Esophagus muscularis mucosa (tissue), 4 donors: ENCODE results near the gene LRRC75A. TPM values are rescaled to one million over a fixed set of nuclear protein-coding genes. Genes with fewer than 3 reads are reported as not detected.

Experiments
- DNase-seq: peaks from one replicate; pipeline ENCODE4 v3.0.0-alpha.2; 2017; ENCODE audit errors: extremely low spot score
- H3K27ac ChIP-seq, 4 donors: fragments of 200-600 bp; sonication (generic); replicated peaks in 1 of 4; 1 replicate in 3 of 4; 2 replicates in 1 of 4; pipeline ENCODE4 v1.5.1; 2016 to 2019; ENCODE audit warnings: mild to moderate bottlenecking in 1 of 4
- H3K27me3 ChIP-seq, 4 donors: fragments of 200-600 bp; sonication (generic); one replicate each; pipeline versions ENCODE4 v1.5.1 to v1.6.0; 2016 to 2019
- H3K36me3 ChIP-seq, 4 donors: fragments of 200-600 bp; sonication (generic); one replicate each; pipeline ENCODE4 v1.5.1; 2016 to 2019
- H3K4me1 ChIP-seq, 4 donors: fragments of 200-600 bp; sonication (generic); one replicate each; pipeline ENCODE4 v1.5.1; 2016 to 2019
- H3K4me3 ChIP-seq, 4 donors: fragments of 200-600 bp; sonication (generic); 1 replicate in 2 of 4; 2 replicates in 2 of 4; pipeline ENCODE4 v1.5.1; 2016 to 2019; ENCODE audit warnings: mild to moderate bottlenecking in 4 of 4, moderate library complexity in 1 of 4
- H3K9me3 ChIP-seq, 4 donors: fragments of 200-600 bp; sonication (generic); 1 replicate in 3 of 4; 2 replicates in 1 of 4; pipeline ENCODE4 v1.5.1; 2016 to 2019
- EP300 ChIP-seq: sonication (generic); formaldehyde crosslinking; IDR thresholded peaks from one replicate; pipeline ENCODE4 v1.6.1; 2017; ENCODE audit warnings: antibody characterized with exemption
- POLR2A ChIP-seq: fragments of 450-650 bp; IDR thresholded peaks from one replicate; pipeline ENCODE4 v1.6.1; 2017; ENCODE audit warnings: antibody characterized with exemption, moderate library complexity, mild to moderate bottlenecking, low read depth
- POLR2AphosphoS5 ChIP-seq, 2 donors: sonication (generic); formaldehyde crosslinking; IDR thresholded peaks; one replicate each; pipeline ENCODE4 v1.6.1; 2017; ENCODE audit warnings: antibody characterized with exemption in 2 of 2
- WGBS: methylation state at CpG from one replicate; pipeline ENCODE4 v1.1.5; 2018; 5-methylcytosine and 5-hydroxymethylcytosine counted together
- intact Hi-C: fragments of 100-400 bp; cut with DNase I; formaldehyde crosslinking; loops from one replicate; pipeline ENCODE4 v1.15.1; 2023
- total RNA-seq, 4 donors: library from RNA; depleted of rRNA; stranded (reverse); fragments of >200 nt; gene quantifications; one replicate each; pipeline versions ENCODE4 v1.1.0 to v1.2.1, GENCODE V29; 2016
- TF ChIP-seq, protein P1 (sequence below), 3 experiments: fragments of 200-600 bp in 2 of 3; fragments of 450-650 bp in 1 of 3; sonication (generic) in 2 of 3; IDR thresholded peaks; one replicate each; pipeline ENCODE4 v1.5.1; 2017 to 2019; ENCODE audit warnings: antibody characterized with exemption in 3 of 3, mild to moderate bottlenecking in 2 of 3, moderate library complexity in 1 of 3

LRRC75A gene
- total RNA-seq, 4 donors from 2014 or later, result 0.83 to 3.5 (median 2.0) TPM

DNA sequence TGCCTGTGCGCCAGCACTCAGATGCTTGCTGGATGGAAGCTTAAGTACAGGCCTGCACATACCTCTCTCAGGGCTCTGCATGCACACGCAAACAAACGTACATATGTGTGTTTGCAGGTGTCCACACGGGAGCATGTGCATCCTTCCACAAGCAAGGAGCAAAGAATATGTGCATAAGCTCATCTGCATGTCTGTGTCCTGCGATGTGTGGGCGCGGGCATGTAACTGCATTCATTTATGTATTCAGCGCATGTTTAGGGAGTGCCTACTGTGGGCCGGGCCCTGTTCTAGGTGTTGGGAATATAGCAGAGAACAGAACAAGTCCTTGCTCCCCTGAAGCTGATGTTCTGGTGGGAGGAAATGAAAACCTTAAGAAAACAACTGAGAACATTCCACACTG, 62.9 kb downstream of the LRRC75A start:
- Histone ChIP-seq H3K36me3 (peaks cover 0 to 51% (median 33%) of the 10 kb centered on the region in 4 donors), H3K27me3 (no peaks in the 10 kb centered on the region), H3K27ac (no peak overlapping the region), H3K4me3 (no peak overlapping the region), H3K9me3 (no peaks in the 10 kb centered on the region), H3K4me1 (no peaks in the 10 kb centered on the region)
- intact Hi-C loops, result no loop called here
- no peak for DNase-seq
- TF ChIP-seq, protein P1, sequence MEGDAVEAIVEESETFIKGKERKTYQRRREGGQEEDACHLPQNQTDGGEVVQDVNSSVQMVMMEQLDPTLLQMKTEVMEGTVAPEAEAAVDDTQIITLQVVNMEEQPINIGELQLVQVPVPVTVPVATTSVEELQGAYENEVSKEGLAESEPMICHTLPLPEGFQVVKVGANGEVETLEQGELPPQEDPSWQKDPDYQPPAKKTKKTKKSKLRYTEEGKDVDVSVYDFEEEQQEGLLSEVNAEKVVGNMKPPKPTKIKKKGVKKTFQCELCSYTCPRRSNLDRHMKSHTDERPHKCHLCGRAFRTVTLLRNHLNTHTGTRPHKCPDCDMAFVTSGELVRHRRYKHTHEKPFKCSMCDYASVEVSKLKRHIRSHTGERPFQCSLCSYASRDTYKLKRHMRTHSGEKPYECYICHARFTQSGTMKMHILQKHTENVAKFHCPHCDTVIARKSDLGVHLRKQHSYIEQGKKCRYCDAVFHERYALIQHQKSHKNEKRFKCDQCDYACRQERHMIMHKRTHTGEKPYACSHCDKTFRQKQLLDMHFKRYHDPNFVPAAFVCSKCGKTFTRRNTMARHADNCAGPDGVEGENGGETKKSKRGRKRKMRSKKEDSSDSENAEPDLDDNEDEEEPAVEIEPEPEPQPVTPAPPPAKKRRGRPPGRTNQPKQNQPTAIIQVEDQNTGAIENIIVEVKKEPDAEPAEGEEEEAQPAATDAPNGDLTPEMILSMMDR (IDR thresholded peaks at IDR 0.05), result no peak
- TF ChIP-seq POLR2AphosphoS5 (IDR thresholded peaks at IDR 0.05) (no peak), POLR2A (no peak), EP300 (no peak)
- WGBS, result 93% methylated on average over 9 of the region's 9 CpGs

DNA sequence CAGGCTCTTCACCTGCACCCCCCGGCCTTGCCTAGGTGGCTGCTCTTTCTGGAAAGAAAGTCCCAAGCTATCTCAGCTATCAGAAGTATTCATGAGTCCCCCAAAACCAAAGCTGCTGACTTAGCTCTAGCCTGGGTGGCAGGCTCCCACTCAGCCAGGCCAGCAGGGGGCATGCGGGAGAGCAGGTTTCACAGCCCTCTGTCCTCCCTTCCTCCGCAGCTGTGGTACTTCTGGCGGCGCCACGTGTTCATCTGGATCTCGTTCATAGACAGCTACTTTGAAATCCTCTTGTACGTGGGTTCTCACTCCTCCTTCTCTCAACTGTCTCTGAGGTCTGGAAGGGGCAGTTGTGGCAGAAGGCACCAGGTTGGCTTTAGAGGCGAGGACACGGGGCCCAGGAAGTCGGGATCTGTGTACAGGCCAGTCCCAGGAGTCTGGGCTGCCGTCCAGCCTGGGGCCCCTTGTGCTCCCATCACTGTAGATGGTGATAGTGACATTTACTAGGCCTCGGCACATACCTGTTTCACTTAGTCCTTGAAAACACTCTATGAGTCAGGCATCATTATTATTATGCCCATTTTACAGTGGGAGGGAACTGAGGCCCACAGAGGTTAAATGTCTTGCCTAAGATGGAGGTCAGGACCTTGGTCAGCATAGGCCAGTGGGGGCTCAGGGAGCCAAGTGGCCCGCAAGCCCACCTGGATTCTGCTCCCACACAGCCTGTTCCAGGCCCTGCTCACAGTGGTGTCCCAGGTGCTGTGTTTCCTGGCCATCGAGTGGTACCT, 63.7 kb downstream of the LRRC75A start:
- WGBS, result 62% methylated on average over 10 of the region's 15 CpGs
- H3K36me3 ChIP-seq, result peaks cover 0 to 58% (median 37%) of the 10 kb centered on the region in 4 donors

DNA sequence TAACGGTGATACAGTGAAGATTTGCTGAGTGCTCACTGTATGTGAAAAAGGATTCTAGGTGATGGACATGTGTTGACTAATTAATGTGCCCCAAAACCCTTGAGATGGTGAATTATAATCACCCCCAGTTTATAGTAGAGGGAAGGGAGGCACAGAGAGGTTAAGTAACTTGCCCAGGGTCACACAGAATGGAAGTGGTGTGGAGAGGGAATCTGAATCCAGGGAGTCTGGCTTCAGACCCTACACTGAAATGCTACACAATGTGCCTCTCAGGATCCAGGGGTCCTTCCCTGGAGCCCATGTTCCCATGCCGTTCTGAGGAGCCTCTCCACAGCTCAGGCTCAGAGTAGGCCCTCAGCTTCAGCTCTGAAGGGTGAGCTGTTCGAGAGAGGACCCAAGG, 65.0 kb downstream of the LRRC75A start:
- intact Hi-C loops, result no loop called here
- H3K36me3 ChIP-seq, result peaks cover 0 to 66% (median 46%) of the 10 kb centered on the region in 4 donors
- 93% methylated on average over 3 of the region's 3 CpGs for WGBS
- H3K9me3 ChIP-seq, result no peaks in the 10 kb centered on the region
- no peaks in the 10 kb centered on the region for H3K27me3 ChIP-seq
- H3K27ac ChIP-seq, result no peak overlapping the region
- no peak for TF ChIP-seq POLR2AphosphoS5 (IDR thresholded peaks at IDR 0.05)
- no peak for TF ChIP-seq POLR2A
- TF ChIP-seq, protein P1 (IDR thresholded peaks at IDR 0.05), result no peak
- no peak for TF ChIP-seq EP300
- H3K4me1 ChIP-seq, result no peaks in the 10 kb centered on the region
- DNase-seq, result no peak
- H3K4me3 ChIP-seq, result no peak overlapping the region

More for the DNA sequence above, 63.7 kb downstream of the LRRC75A start:
- intact Hi-C loops, result no loop called here
- Histone ChIP-seq H3K27ac (no peak overlapping the region), H3K4me1 (no peaks in the 10 kb centered on the region), H3K4me3 (no peak overlapping the region), H3K27me3 (no peaks in the 10 kb centered on the region), H3K9me3 (no peaks in the 10 kb centered on the region)
- TF ChIP-seq, protein P1 (IDR thresholded peaks at IDR 0.05), result peak; percentile 28 to 55 (median 36)
- no peak for TF ChIP-seq EP300
- DNase-seq, result no peak

DNA sequence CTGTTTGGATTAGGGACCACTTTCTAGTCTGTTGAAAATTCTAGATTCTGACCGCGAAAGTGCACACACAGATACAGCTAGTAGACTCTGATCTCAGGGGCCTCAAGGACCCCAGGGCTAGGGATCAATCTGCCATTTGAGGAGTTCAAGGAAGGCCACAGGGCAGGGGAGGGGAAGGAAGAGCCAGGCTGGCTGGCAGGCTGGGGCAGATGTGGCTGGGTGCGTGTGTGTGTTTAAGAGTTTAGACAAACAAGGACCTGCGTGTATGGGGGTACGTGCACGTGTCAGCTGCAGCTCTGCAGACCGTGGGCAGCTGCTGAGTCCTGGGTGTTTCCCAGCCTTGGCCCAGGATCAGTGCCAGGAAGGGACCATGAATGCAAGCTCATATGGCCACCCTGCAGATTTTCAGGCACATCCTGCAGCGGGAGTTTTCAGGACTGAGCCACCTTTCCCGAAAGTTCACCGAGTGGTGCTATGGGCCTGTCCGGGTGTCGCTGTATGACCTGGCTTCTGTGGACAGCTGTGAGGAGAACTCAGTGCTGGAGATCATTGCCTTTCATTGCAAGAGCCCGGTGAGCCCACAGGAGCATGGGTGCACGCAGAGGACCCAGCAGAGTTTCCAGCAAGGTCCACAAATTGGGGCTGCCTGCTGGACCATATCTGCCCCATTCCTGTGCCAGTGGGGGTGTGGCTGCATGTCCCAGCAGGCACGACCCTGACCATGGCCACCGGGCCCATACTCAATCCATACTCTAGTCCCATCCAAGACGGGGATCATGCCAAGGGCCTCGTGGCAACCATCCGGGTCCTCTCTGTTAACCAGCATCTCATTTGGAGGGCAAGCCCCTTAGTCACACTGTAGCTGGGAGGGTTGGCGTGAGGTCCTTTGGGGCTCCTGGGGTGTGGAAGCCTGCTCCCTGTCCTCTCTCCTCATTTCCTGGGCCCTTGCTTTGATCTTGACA, 66.0 kb downstream of the LRRC75A start:
- intact Hi-C loops, result no loop called here
- H3K9me3 ChIP-seq, result no peaks in the 10 kb centered on the region
- no peaks in the 10 kb centered on the region for H3K27me3 ChIP-seq
- no peak overlapping the region for H3K4me3 ChIP-seq
- WGBS, result 81% methylated on average over 10 of the region's 20 CpGs
- TF ChIP-seq EP300 (no peak), POLR2A (no peak), POLR2AphosphoS5 (IDR thresholded peaks at IDR 0.05) (no peak)
- TF ChIP-seq, protein P1 (IDR thresholded peaks at IDR 0.05), result no peak
- no peak overlapping the region for H3K27ac ChIP-seq
- peaks cover 0 to 64% (median 43%) of the 10 kb centered on the region in 4 donors for H3K36me3 ChIP-seq
- no peaks in the 10 kb centered on the region for H3K4me1 ChIP-seq
- no peak for DNase-seq
